Measurements from ENCODE around the gene HOXB13.

HOXB13 gene

DNA sequence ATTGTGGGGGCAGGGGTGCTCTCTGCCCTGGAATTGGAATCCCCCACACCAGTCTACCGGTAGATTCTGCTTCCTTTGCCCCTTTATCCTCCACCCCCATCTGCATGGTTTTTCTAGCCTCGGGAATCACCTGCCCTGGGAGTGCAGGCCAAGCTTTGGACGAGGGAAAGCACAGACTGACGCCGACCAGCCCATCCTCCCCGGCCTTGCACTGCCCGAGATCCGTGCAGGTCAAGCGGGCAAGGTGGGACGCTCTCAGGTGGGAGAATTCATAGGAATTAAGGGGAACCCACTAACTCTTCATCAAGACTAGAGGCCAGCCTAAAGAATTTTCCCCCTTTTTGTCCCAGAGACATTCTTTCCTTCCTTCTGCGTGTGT lies 9.9 kb upstream of the HOXB13 start:
- Histone ChIP-seq H4K20me1 (ENCODE audit: insufficient read depth, low read length, poor library complexity, severe bottlenecking) (no peaks in the 10 kb centered on the region), H3K27me3 (ENCODE audit: insufficient read depth, low read length, poor library complexity, severe bottlenecking) (peaks cover 17% of the 10 kb centered on the region)

DNA sequence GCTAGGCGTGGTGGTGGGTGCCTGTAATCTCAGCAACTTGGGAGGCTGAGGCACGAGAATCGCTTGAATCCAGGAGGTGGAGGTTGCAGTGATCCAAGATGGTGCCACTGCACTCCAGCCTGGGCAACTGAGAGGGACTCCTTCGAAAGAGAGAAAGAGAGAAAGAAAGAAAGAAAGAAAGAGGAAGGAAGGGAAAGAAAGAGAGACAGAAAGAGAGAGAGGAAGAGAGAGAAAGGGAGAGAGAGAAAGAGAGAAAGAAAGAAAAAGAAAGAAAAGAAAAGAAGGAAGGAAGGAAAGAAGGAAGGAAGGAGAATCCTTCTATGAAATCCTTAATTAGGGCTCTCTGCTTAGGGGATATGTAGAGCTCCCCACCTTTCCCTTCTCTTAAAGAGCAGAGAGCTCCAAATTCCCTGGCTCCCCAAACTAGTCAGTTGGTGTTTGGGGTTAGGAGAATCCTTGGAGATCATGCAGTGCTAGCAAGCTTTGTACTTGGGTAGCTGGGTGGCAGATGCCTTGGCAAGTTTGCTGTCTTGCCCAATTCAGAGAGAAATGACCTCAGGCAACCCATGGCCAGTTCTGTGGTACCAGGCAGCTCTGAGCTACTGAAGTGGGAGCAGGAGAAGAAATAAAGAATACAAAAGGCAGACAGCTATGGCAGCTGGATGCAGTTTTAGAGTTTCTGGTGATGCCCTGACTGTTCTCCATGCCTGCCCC lies 8.9 kb upstream of the HOXB13 start:
- no peak overlapping the region for H3K4me3 ChIP-seq (ENCODE audit: low read length, poor library complexity, severe bottlenecking)
- H2AFZ ChIP-seq (ENCODE audit: low read length), result no peak overlapping the region
- TF ChIP-seq, protein P1, sequence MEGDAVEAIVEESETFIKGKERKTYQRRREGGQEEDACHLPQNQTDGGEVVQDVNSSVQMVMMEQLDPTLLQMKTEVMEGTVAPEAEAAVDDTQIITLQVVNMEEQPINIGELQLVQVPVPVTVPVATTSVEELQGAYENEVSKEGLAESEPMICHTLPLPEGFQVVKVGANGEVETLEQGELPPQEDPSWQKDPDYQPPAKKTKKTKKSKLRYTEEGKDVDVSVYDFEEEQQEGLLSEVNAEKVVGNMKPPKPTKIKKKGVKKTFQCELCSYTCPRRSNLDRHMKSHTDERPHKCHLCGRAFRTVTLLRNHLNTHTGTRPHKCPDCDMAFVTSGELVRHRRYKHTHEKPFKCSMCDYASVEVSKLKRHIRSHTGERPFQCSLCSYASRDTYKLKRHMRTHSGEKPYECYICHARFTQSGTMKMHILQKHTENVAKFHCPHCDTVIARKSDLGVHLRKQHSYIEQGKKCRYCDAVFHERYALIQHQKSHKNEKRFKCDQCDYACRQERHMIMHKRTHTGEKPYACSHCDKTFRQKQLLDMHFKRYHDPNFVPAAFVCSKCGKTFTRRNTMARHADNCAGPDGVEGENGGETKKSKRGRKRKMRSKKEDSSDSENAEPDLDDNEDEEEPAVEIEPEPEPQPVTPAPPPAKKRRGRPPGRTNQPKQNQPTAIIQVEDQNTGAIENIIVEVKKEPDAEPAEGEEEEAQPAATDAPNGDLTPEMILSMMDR (conservative IDR thresholded peaks at IDR 0.05; ENCODE audit: low read length), result no peak
- TF ChIP-seq EZH2phosphoT487 (IDR thresholded peaks at IDR 0.05; ENCODE audit: borderline replicate concordance), result no peak
- no peaks in the 10 kb centered on the region for H3K36me3 ChIP-seq (ENCODE audit: insufficient read depth, low read length)
- no peaks in the 10 kb centered on the region for H3K4me1 ChIP-seq (ENCODE audit: insufficient read depth, low read length, poor library complexity, severe bottlenecking)
- H3K4me2 ChIP-seq (ENCODE audit: low read depth, low read length, poor library complexity, severe bottlenecking), result no peak overlapping the region
- no peaks in the 10 kb centered on the region for H3F3A ChIP-seq (ENCODE audit: low read depth)
- no peaks in the 10 kb centered on the region for H3K9me2 ChIP-seq (replicated peaks; ENCODE audit: low read depth, low read length)
- no peaks in the 10 kb centered on the region for H3K9me3 ChIP-seq (ENCODE audit: insufficient read depth, low read depth, low read length)
- no peaks in the 10 kb centered on the region for H3K79me2 ChIP-seq (ENCODE audit: insufficient read depth, low read length)
- peaks cover 17% of the 10 kb centered on the region for H3K27me3 ChIP-seq (ENCODE audit: insufficient read depth, low read length, poor library complexity, severe bottlenecking)
- no peak overlapping the region for H3K9ac ChIP-seq (ENCODE audit: low read depth, low read length, poor library complexity, severe bottlenecking)
- no peaks in the 10 kb centered on the region for H4K20me1 ChIP-seq (ENCODE audit: insufficient read depth, low read length, poor library complexity, severe bottlenecking)

More for the DNA sequence above, 9.9 kb upstream of the HOXB13 start:
- H3F3A ChIP-seq (ENCODE audit: low read depth), result no peaks in the 10 kb centered on the region
- H3K9ac ChIP-seq (ENCODE audit: low read depth, low read length, poor library complexity, severe bottlenecking), result no peak overlapping the region
- no peaks in the 10 kb centered on the region for H3K4me1 ChIP-seq (ENCODE audit: insufficient read depth, low read length, poor library complexity, severe bottlenecking)
- H3K4me3 ChIP-seq (ENCODE audit: low read length, poor library complexity, severe bottlenecking), result no peak overlapping the region
- no peaks in the 10 kb centered on the region for H3K9me2 ChIP-seq (replicated peaks; ENCODE audit: low read depth, low read length)
- no peaks in the 10 kb centered on the region for H3K79me2 ChIP-seq (ENCODE audit: insufficient read depth, low read length)
- no peaks in the 10 kb centered on the region for H3K36me3 ChIP-seq (ENCODE audit: insufficient read depth, low read length)
- no peaks in the 10 kb centered on the region for H3K9me3 ChIP-seq (ENCODE audit: insufficient read depth, low read depth, low read length)
- TF ChIP-seq, protein P1 (conservative IDR thresholded peaks at IDR 0.05; ENCODE audit: low read length), result no peak
- no peak for TF ChIP-seq EZH2phosphoT487 (IDR thresholded peaks at IDR 0.05; ENCODE audit: borderline replicate concordance)
- no peak overlapping the region for H2AFZ ChIP-seq (ENCODE audit: low read length)
- H3K4me2 ChIP-seq (ENCODE audit: low read depth, low read length, poor library complexity, severe bottlenecking), result no peak overlapping the region

DNA sequence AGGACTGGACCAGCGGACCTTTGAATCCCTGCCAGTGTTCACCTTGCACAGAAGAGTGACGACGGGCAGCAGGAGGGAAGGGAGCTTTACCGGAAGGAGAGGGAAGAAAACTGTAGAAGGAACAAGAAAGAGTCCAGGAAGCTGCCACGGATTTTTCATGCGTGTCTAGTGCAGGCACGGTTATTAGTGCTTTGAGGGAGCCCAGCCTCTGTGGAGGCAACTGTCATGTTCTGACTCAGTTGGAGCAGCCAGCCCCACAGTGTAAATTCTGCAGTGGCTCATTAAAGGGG lies 6.5 kb upstream of the HOXB13 start:
- TF ChIP-seq, protein P1 (conservative IDR thresholded peaks at IDR 0.05; ENCODE audit: low read length), result no peak
- no peak for TF ChIP-seq EZH2phosphoT487 (IDR thresholded peaks at IDR 0.05; ENCODE audit: borderline replicate concordance)
- H3K4me3 ChIP-seq (ENCODE audit: low read length, poor library complexity, severe bottlenecking), result no peak overlapping the region
- H3F3A ChIP-seq (ENCODE audit: low read depth), result no peaks in the 10 kb centered on the region
- no peaks in the 10 kb centered on the region for H3K36me3 ChIP-seq (ENCODE audit: insufficient read depth, low read length)
- H3K4me1 ChIP-seq (ENCODE audit: insufficient read depth, low read length, poor library complexity, severe bottlenecking), result no peaks in the 10 kb centered on the region
- H3K79me2 ChIP-seq (ENCODE audit: insufficient read depth, low read length), result no peaks in the 10 kb centered on the region
- H3K9me2 ChIP-seq (replicated peaks; ENCODE audit: low read depth, low read length), result no peaks in the 10 kb centered on the region
- H4K20me1 ChIP-seq (ENCODE audit: insufficient read depth, low read length, poor library complexity, severe bottlenecking), result no peaks in the 10 kb centered on the region
- no peaks in the 10 kb centered on the region for H3K9me3 ChIP-seq (ENCODE audit: insufficient read depth, low read depth, low read length)
- H3K27me3 ChIP-seq (ENCODE audit: insufficient read depth, low read length, poor library complexity, severe bottlenecking), result peaks cover 17% of the 10 kb centered on the region
- H3K9ac ChIP-seq (ENCODE audit: low read depth, low read length, poor library complexity, severe bottlenecking), result no peak overlapping the region
- no peak overlapping the region for H2AFZ ChIP-seq (ENCODE audit: low read length)
- no peak overlapping the region for H3K4me2 ChIP-seq (ENCODE audit: low read depth, low read length, poor library complexity, severe bottlenecking)

All from Loucy (cell line).